Measurements from ENCODE around the gene PNMA6F. TPM values are rescaled to one million over a fixed set of nuclear protein-coding genes. Genes with fewer than 3 reads are reported as not detected.

PNMA6F gene
- total RNA-seq, 1 donor from 2014 or later, result not detected

GRCh38 chrX:153318811-153319210 lies 2.8 kb downstream of the PNMA6F start:
- Histone ChIP-seq H3K36me3 (ENCODE audit: control insufficient read depth, insufficient read depth, low read length) (no peaks in the 10 kb centered on the region), H3K4me3 (ENCODE audit: low read depth, low read length) (no peak overlapping the region), H3K27me3 (ENCODE audit: control insufficient read depth, insufficient read depth, low read length) (peaks cover 10% of the 10 kb centered on the region)
- no peak for TF ChIP-seq CTCF (IDR thresholded peaks at IDR 0.05; ENCODE audit: insufficient read depth, low read length, poor library complexity, severe bottlenecking)
- no peak for DNase-seq (ENCODE audit: low read depth)

GRCh38 chrX:153317996-153318722 lies 3.4 kb downstream of the PNMA6F start:
- H3K4me3 ChIP-seq (ENCODE audit: low read depth, low read length), result no peak overlapping the region
- no peak for DNase-seq (ENCODE audit: low read depth)
- no peak for TF ChIP-seq CTCF (IDR thresholded peaks at IDR 0.05; ENCODE audit: insufficient read depth, low read length, poor library complexity, severe bottlenecking)
- peaks cover 10% of the 10 kb centered on the region for H3K27me3 ChIP-seq (ENCODE audit: control insufficient read depth, insufficient read depth, low read length)
- H3K36me3 ChIP-seq (ENCODE audit: control insufficient read depth, insufficient read depth, low read length), result no peaks in the 10 kb centered on the region

DNA sequence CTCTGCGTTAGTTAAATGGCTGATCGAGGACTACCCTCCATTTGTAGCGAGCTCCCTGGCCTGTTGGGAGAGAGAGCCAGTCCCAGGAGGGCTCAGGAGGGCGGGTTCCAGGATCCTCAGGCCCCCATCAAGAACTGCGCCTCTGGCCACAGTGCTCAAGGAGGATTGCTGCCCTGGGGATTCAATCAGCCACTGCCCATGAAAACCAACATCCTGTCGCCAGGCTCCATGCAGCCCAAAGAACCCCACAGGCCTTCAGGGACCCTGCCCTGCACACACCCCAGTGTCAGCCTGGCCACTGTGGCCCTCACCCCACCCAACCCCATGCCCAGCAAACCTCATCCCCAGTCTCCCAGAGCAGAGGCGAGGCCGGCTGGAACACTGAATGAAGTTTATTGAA lies 4.3 kb downstream of the PNMA6F start:
- no peak for TF ChIP-seq CTCF (IDR thresholded peaks at IDR 0.05; ENCODE audit: insufficient read depth, low read length, poor library complexity, severe bottlenecking)
- no peak for DNase-seq (ENCODE audit: low read depth)
- H3K36me3 ChIP-seq (ENCODE audit: control insufficient read depth, insufficient read depth, low read length), result no peaks in the 10 kb centered on the region
- H3K4me3 ChIP-seq (ENCODE audit: low read depth, low read length), result no peak overlapping the region
- peaks cover 10% of the 10 kb centered on the region for H3K27me3 ChIP-seq (ENCODE audit: control insufficient read depth, insufficient read depth, low read length)

DNA sequence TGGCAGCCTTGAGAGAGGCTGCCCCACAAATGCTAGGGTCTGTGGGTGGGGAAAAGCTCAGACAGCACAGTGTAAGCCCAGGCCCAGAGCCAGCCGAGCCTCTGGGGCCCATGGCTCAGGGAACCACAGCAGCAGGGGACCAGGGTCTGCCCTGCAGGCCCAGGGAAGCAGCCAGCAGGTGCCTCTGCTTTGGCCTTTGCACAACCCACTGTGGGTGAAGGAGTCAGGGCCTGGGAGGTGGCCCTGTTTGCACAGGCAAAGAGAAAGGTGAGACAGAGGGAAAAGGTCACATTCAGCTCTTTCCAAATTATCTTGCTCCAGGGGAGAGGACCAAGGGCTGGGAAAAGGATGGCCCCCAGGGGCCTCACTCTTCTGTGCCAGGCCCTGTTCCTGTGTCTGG lies 8.7 kb downstream of the PNMA6F start:
- H3K36me3 ChIP-seq (ENCODE audit: control insufficient read depth, insufficient read depth, low read length), result no peaks in the 10 kb centered on the region
- no peak overlapping the region for H3K4me3 ChIP-seq (ENCODE audit: low read depth, low read length)
- DNase-seq (ENCODE audit: low read depth), result no peak
- no peaks in the 10 kb centered on the region for H3K27me3 ChIP-seq (ENCODE audit: control insufficient read depth, insufficient read depth, low read length)
- no peak for TF ChIP-seq CTCF (IDR thresholded peaks at IDR 0.05; ENCODE audit: insufficient read depth, low read length, poor library complexity, severe bottlenecking)

DNA sequence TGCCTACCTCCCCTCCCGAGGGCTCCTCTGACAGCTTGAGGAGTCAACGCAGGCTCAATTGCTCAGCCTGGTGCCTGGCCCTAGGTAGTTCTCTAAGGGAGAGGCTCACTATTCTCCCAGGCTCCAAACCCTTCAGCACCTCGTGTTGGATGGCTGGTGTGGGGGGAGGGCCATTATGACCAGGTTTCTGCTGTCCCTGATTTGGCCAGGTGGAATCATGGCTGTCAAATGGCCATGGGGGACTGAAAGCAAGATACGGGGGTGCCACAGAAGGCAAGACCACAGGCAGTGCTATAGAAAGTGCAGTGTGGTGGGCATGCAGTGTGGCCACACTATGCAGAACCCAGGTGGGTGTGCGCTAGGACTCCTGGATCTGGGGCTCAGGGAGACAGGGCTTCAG lies 9.5 kb downstream of the PNMA6F start:
- no peaks in the 10 kb centered on the region for H3K36me3 ChIP-seq (ENCODE audit: control insufficient read depth, insufficient read depth, low read length)
- H3K4me3 ChIP-seq (ENCODE audit: low read depth, low read length), result no peak overlapping the region
- DNase-seq (ENCODE audit: low read depth), result no peak
- no peaks in the 10 kb centered on the region for H3K27me3 ChIP-seq (ENCODE audit: control insufficient read depth, insufficient read depth, low read length)
- no peak for TF ChIP-seq CTCF (IDR thresholded peaks at IDR 0.05; ENCODE audit: insufficient read depth, low read length, poor library complexity, severe bottlenecking)

- H3K36me3 ChIP-seq (ENCODE audit: control insufficient read depth, insufficient read depth, low read length), result no peaks in the 10 kb centered on the region
- no peaks in the 10 kb centered on the region for H3K27me3 ChIP-seq (ENCODE audit: control insufficient read depth, insufficient read depth, low read length)
- TF ChIP-seq CTCF (IDR thresholded peaks at IDR 0.05; ENCODE audit: insufficient read depth, low read length, poor library complexity, severe bottlenecking), result no peak
- no peak overlapping the region for H3K4me3 ChIP-seq (ENCODE audit: low read depth, low read length)
- DNase-seq (ENCODE audit: low read depth), result no peak
Measured at GRCh38 chrX:153310901-153311300, 10.7 kb downstream of the PNMA6F start.
